ENCODE measurements around the gene HDDC3.

GRCh38 chr15:90917569-90917968, 14.8 kb downstream of the HDDC3 start:
- TF ChIP-seq CTCF (IDR thresholded peaks at IDR 0.05) = no peak
- TF ChIP-seq POLR2A (IDR thresholded peaks at IDR 0.05) = no peak

All from right lobe of liver (tissue), 4 donors.